Body of pancreas (tissue), 4 donors: ENCODE measurements around the gene TNFSF4. TPM values are rescaled to one million over a fixed set of nuclear protein-coding genes. Genes with fewer than 3 reads are reported as not detected.
A peak's percentile ranks its signal among the peaks of the same experiment; 100 is the strongest.

Experiments
- ATAC-seq: fragments of 150-250 bp; one replicate; pipeline ENCODE4 v1.9.1; 2016
- DNase-seq, 4 donors: peaks; one replicate each; pipeline ENCODE4 v3.0.0-alpha.2; 2019
- H3K27ac ChIP-seq, 4 donors: fragments of 200-600 bp; sonication (generic); 1 replicate in 3 of 4; 2 replicates in 1 of 4; pipeline versions ENCODE4 v1.5.1 to v1.6.1; 2016 to 2019; ENCODE audit warnings: mild to moderate bottlenecking in 1 of 4, mixed read lengths in 1 of 4, moderate library complexity in 1 of 4
- H3K27me3 ChIP-seq, 2 donors: fragments of 200-600 bp; sonication (generic); one replicate each; pipeline ENCODE4 v1.6.0; 2016; ENCODE audit warnings: mild to moderate bottlenecking in 1 of 2
- H3K36me3 ChIP-seq, 2 donors: fragments of 200-600 bp; sonication (generic); replicated peaks in 1 of 2; 2 replicates each; pipeline ENCODE4 v1.5.1; 2016; ENCODE audit warnings: low read depth in 2 of 2; ENCODE audit not compliant: insufficient read depth in 1 of 2
- H3K4me1 ChIP-seq: fragments of 200-600 bp; sonication (generic); one replicate; pipeline ENCODE4 v1.6.0; 2016
- H3K4me3 ChIP-seq, 2 donors: fragments of 200-600 bp; sonication (generic); 1 replicate in 1 of 2; 2 replicates in 1 of 2; pipeline ENCODE4 v1.5.1; 2016 to 2019
- H3K9me3 ChIP-seq, 3 donors: fragments of 200-600 bp; sonication (generic); 1 replicate in 2 of 3; 2 replicates in 1 of 3; pipeline ENCODE4 v1.5.1; 2016
- POLR2A ChIP-seq, 3 donors: fragments of 450-650 bp; IDR thresholded peaks; one replicate each; pipeline ENCODE4 v1.6.1; 2016; ENCODE audit warnings: antibody characterized with exemption in 3 of 3, mild to moderate bottlenecking in 2 of 3
- WGBS, 2 donors: methylation state at CpG; one replicate each; pipeline ENCODE4 v1.1.5; 2017; 5-methylcytosine and 5-hydroxymethylcytosine counted together
- intact Hi-C: fragments of 100-400 bp; cut with DNase I; formaldehyde crosslinking; loops from one replicate; pipeline ENCODE4 v1.15.1; 2023
- total RNA-seq, 2 donors: library from RNA; depleted of rRNA; stranded (reverse); fragments of >200 nt; gene quantifications; one replicate each; pipeline ENCODE4 v1.1.0, GENCODE V29; 2016
- TF ChIP-seq, protein P1 (sequence below), 7 experiments: fragments of 450-650 bp in 4 of 7; fragments of 200-600 bp in 3 of 7; sonication (generic) in 3 of 7; IDR thresholded peaks; one replicate each; pipeline ENCODE4 v1.5.1; 2016 to 2019; ENCODE audit warnings: antibody characterized with exemption in 7 of 7

Gene TNFSF4
- total RNA-seq, 2 donors from 2014 or later, result 1.3 TPM; not detected in 1

DNA sequence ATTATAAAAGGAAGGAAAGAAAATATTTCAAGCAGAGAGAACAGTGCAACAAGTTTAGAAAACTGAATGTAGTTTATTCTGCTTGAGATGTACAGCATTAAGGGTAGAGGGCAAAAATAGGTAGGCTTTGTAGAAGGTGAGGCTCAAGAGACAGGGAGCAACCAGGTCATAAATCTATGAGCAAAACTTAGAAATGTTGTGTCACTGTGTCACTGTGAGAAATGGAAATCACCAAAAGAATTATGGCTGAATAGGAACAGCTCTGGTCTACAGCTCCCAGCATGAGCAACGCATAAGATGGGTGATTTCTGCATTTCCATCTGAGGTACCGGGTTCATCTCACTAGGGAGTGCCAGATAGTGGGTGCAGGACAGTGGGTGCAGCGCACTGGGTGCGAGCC is 53.6 kb downstream of the TNFSF4 start:
- H3K9me3 ChIP-seq, result no peaks in the 10 kb centered on the region
- ATAC-seq (no peak), DNase-seq (no peak)
- TF ChIP-seq, protein P1, sequence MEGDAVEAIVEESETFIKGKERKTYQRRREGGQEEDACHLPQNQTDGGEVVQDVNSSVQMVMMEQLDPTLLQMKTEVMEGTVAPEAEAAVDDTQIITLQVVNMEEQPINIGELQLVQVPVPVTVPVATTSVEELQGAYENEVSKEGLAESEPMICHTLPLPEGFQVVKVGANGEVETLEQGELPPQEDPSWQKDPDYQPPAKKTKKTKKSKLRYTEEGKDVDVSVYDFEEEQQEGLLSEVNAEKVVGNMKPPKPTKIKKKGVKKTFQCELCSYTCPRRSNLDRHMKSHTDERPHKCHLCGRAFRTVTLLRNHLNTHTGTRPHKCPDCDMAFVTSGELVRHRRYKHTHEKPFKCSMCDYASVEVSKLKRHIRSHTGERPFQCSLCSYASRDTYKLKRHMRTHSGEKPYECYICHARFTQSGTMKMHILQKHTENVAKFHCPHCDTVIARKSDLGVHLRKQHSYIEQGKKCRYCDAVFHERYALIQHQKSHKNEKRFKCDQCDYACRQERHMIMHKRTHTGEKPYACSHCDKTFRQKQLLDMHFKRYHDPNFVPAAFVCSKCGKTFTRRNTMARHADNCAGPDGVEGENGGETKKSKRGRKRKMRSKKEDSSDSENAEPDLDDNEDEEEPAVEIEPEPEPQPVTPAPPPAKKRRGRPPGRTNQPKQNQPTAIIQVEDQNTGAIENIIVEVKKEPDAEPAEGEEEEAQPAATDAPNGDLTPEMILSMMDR (IDR thresholded peaks at IDR 0.05), result no peak
- no peak for TF ChIP-seq POLR2A (IDR thresholded peaks at IDR 0.05)
- no peak overlapping the region for H3K27ac ChIP-seq
- H3K4me3 ChIP-seq, result no peak overlapping the region
- no peaks in the 10 kb centered on the region for H3K36me3 ChIP-seq
- no peaks in the 10 kb centered on the region for H3K27me3 ChIP-seq
- 87 to 92% methylated on average over 4 of the region's 4 CpGs for WGBS, 2 donors
- intact Hi-C loops, result no loop called here
- H3K4me1 ChIP-seq, result no peaks in the 10 kb centered on the region

DNA sequence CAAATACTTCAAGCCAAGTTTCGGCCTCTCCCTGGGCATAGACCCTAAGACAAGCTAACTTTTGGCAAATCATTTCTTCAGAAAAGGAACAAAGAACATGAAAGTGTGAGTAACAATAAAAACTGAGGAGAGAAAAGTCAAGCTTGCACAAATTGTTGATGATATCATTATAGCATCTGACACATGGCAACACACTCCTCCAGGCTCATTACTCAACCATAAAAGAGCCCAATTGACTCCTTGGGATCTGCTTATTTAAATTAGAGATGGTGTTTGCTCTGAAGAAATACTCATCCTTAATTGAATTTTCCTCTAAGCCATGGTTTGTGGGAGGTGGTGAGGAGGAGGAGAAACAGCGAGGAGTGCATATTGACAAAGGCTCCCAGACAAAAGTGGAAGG is 54.5 kb downstream of the TNFSF4 start:
- 83 to 94% methylated on average over 2 of the region's 2 CpGs for WGBS, 2 donors
- intact Hi-C loops, result no loop called here

DNA sequence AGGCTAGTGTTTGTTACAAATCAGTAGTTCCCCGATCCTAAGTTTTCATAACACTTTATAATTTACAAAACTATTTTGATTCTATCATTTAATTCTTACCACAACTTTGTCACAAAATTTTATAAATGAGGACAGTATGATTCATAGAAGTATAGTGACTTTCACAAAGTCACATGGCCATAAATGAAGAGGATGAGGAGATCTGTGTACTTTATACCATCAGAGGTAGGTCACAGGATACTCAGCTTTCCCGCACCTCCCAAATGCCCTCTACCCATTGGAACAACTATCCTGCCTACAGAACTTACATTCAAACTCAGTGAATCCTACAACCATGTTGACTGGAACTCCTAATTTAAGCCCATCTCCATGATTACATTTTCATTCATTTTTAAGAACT is 56.3 kb downstream of the TNFSF4 start:
- Histone ChIP-seq H3K36me3 (no peaks in the 10 kb centered on the region), H3K27me3 (no peaks in the 10 kb centered on the region), H3K4me1 (no peaks in the 10 kb centered on the region), H3K27ac (no peak overlapping the region), H3K4me3 (no peak overlapping the region), H3K9me3 (peaks cover 0 to 2% (median 0%) of the 10 kb centered on the region in 3 donors)
- intact Hi-C loops, result no loop called here
- DNase-seq, result no peak
- TF ChIP-seq, protein P1 (IDR thresholded peaks at IDR 0.05), result no peak
- TF ChIP-seq POLR2A (IDR thresholded peaks at IDR 0.05), result no peak
- no peak for ATAC-seq
- 95 to 97% methylated on average over 2 of the region's 2 CpGs for WGBS, 2 donors

More for the DNA sequence above, 54.5 kb downstream of the TNFSF4 start:
- Histone ChIP-seq H3K4me3 (no peak overlapping the region), H3K4me1 (no peaks in the 10 kb centered on the region), H3K27me3 (no peaks in the 10 kb centered on the region), H3K9me3 (no peaks in the 10 kb centered on the region), H3K27ac (no peak overlapping the region), H3K36me3 (no peaks in the 10 kb centered on the region)
- ATAC-seq (no peak), DNase-seq (no peak)
- TF ChIP-seq POLR2A (IDR thresholded peaks at IDR 0.05), result no peak
- TF ChIP-seq, protein P1 (IDR thresholded peaks at IDR 0.05), result no peak

DNA sequence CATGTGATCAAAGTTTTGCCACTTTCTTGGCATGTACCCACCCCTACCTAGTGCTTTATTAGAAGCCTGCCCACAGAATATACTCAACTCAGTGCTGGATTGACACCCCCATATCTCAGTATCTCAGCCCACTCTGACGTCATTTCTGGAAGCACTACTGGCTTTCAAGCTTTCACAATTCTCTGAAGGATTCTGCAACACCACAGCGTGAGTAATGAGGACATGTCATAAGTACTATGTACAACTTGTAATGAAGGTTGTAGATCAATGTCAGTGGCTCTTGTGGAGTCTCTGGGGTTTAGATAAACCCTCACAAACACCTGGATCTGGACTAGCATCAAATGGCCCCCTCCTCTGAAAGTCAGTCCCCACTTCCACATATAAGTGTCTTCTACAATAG is 57.2 kb downstream of the TNFSF4 start:
- H3K27me3 ChIP-seq, result no peaks in the 10 kb centered on the region
- TF ChIP-seq, protein P1 (IDR thresholded peaks at IDR 0.05), result no peak
- no peak for TF ChIP-seq POLR2A (IDR thresholded peaks at IDR 0.05)
- peak in 1 of 4 donors; percentile 17 for DNase-seq
- no peaks in the 10 kb centered on the region for H3K36me3 ChIP-seq
- intact Hi-C loops, result no loop called here
- H3K4me3 ChIP-seq, result no peak overlapping the region
- no peaks in the 10 kb centered on the region for H3K4me1 ChIP-seq
- no peak for ATAC-seq
- H3K9me3 ChIP-seq, result peaks cover 0 to 8% (median 0%) of the 10 kb centered on the region in 3 donors
- no peak overlapping the region for H3K27ac ChIP-seq
- 41 to 49% methylated on average over 2 of the region's 2 CpGs for WGBS, 2 donors

DNA sequence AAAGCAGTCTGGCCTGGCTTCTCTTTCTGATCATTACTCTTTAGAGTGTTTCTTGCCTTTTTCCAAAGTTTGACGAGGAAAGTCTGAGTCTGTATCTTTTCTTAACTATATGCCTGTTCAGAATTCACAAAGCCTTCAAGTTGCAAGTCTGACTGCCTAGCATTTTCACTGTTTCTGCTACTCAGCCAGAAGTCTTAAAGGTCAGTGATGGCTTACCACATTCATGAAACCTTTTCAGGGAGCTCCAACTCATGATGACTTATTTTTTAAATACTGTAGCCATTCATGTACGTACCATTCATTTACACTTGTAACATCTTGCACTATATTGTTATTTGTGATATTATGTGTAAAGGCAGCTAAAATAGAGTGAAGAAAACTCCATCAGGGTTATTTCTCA is 58.2 kb downstream of the TNFSF4 start:
- no peak for DNase-seq

More for the DNA sequence above, 58.2 kb downstream of the TNFSF4 start:
- intact Hi-C loops, result no loop called here
- no peak for ATAC-seq
- H3K27ac ChIP-seq, result no peak overlapping the region
- no peak for TF ChIP-seq POLR2A (IDR thresholded peaks at IDR 0.05)
- TF ChIP-seq, protein P1 (IDR thresholded peaks at IDR 0.05), result no peak
- no peaks in the 10 kb centered on the region for H3K27me3 ChIP-seq
- H3K4me3 ChIP-seq, result no peak overlapping the region
- no peaks in the 10 kb centered on the region for H3K4me1 ChIP-seq
- WGBS, 2 donors, result 81 to 93% methylated on average over 2 of the region's 2 CpGs
- no peaks in the 10 kb centered on the region for H3K36me3 ChIP-seq
- H3K9me3 ChIP-seq, result peaks cover 0 to 8% (median 0%) of the 10 kb centered on the region in 3 donors
